ENCODE results near the gene TPST2.

The TPST2 gene

GRCh38 chr22:26527574-26528465 lies 62.1 kb downstream of the TPST2 start:
- peak; percentile 89 for DNase-seq

GRCh38 chr22:26527167-26527566 lies 62.8 kb downstream of the TPST2 start:
- DNase-seq, result no peak

- no peak for DNase-seq
These were observed 63.9 kb downstream of the TPST2 start for GRCh38 chr22:26525946-26526564.

- DNase-seq, result peak; percentile 2
These were observed 65.1 kb downstream of the TPST2 start for GRCh38 chr22:26524870-26525269.

- no peak for DNase-seq
These were observed 67.3 kb downstream of the TPST2 start for GRCh38 chr22:26522592-26522991.

- DNase-seq, result no peak
These were observed 67.9 kb downstream of the TPST2 start for GRCh38 chr22:26522012-26522411.

- DNase-seq, result no peak
These were observed 72.5 kb downstream of the TPST2 start for GRCh38 chr22:26517429-26517828.

GRCh38 chr22:26516503-26516902 lies 73.4 kb downstream of the TPST2 start:
- no peak for DNase-seq

GRCh38 chr22:26515931-26516330 lies 74.0 kb downstream of the TPST2 start:
- no peak for DNase-seq

GRCh38 chr22:26514419-26515161 lies 75.3 kb downstream of the TPST2 start:
- no peak for DNase-seq

- no peak for DNase-seq
These were observed 76.1 kb downstream of the TPST2 start for GRCh38 chr22:26513838-26514237.

GRCh38 chr22:26512149-26512793 lies 77.7 kb downstream of the TPST2 start, which contains the start of gene TFIP11:
TSS of gene TFIP11 (minus strand) at chr22:26512473. CDS start at chr22:26510272, 2,201 bp downstream.
- peak; percentile 91 for DNase-seq

GRCh38 chr22:26508148-26508547 lies 81.8 kb downstream of the TPST2 start:
- DNase-seq, result no peak

- DNase-seq, result no peak
These were observed 86.2 kb downstream of the TPST2 start for GRCh38 chr22:26503758-26504157.

- DNase-seq, result peak; percentile 61
These were observed 87.0 kb downstream of the TPST2 start for GRCh38 chr22:26502688-26503561.

GRCh38 chr22:26501996-26502395 lies 87.9 kb downstream of the TPST2 start:
- DNase-seq, result no peak

- DNase-seq, result no peak
These were observed 90.7 kb downstream of the TPST2 start for GRCh38 chr22:26499188-26499703.

GRCh38 chr22:26496456-26496855 lies 93.5 kb downstream of the TPST2 start:
- DNase-seq, result no peak

GRCh38 chr22:26494506-26494905 lies 95.4 kb downstream of the TPST2 start:
- DNase-seq, result no peak

- DNase-seq, result no peak
These were observed 97.7 kb downstream of the TPST2 start for GRCh38 chr22:26492220-26492619.

GRCh38 chr22:26489447-26490036 lies 100.4 kb downstream of the TPST2 start:
- no peak for DNase-seq
